ENCODE measurements around the gene RPRD1B. TPM values are rescaled to one million over a fixed set of nuclear protein-coding genes. Genes with fewer than 3 reads are reported as not detected.

Gene RPRD1B
- total RNA-seq, 1 experiment from 2014 or later: 42.6 TPM

DNA sequence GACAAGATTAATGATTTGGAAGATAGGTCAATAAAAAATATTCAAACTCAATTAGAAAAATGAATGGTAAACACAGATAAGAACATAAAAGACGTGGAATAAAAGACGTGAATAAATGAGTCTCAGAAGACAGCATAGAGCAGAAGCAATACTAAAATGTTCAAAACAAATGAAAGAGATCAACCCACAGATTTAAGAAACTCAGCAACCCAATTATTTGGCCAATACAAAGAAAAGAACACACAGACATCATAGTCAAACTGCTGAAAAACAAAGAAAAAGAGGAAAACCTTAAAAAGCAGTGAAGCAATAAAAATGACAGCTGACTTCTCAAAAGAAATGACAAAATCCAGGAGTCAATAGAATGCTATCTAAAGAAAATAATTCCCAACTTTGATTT, 15.2 kb upstream of the RPRD1B start:
- Mint-ChIP-seq H3K9me3 (ENCODE audit: unreplicated experiment) (no peaks in the 10 kb centered on the region), H3K27me3 (ENCODE audit: insufficient read depth, unreplicated experiment) (no peaks in the 10 kb centered on the region), H3K4me1 (ENCODE audit: insufficient read depth, unreplicated experiment) (peaks cover 6% of the 10 kb centered on the region), H3K27ac (ENCODE audit: low read depth, unreplicated experiment) (no peak overlapping the region), H3K4me3 (ENCODE audit: unreplicated experiment) (no peak overlapping the region), H3K36me3 (ENCODE audit: insufficient read depth, unreplicated experiment) (peaks cover 59% of the 10 kb centered on the region)
- CTCF ChIA-PET: no interaction called here
- BruUV-seq (replicated peaks): no TSS peak
- DNase-seq (ENCODE audit: unreplicated experiment): no peak
- TF ChIP-seq, protein P1, sequence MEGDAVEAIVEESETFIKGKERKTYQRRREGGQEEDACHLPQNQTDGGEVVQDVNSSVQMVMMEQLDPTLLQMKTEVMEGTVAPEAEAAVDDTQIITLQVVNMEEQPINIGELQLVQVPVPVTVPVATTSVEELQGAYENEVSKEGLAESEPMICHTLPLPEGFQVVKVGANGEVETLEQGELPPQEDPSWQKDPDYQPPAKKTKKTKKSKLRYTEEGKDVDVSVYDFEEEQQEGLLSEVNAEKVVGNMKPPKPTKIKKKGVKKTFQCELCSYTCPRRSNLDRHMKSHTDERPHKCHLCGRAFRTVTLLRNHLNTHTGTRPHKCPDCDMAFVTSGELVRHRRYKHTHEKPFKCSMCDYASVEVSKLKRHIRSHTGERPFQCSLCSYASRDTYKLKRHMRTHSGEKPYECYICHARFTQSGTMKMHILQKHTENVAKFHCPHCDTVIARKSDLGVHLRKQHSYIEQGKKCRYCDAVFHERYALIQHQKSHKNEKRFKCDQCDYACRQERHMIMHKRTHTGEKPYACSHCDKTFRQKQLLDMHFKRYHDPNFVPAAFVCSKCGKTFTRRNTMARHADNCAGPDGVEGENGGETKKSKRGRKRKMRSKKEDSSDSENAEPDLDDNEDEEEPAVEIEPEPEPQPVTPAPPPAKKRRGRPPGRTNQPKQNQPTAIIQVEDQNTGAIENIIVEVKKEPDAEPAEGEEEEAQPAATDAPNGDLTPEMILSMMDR (IDR thresholded peaks at IDR 0.05; ENCODE audit: unreplicated experiment): no peak
- POLR2A ChIA-PET: interaction anchor here (0.6 to 1.7 kb wide), 7 partner anchors 10 to 997 kb away, joined by 3 to 6 read pairs (median 4); partner anchors contain the start of gene RPRD1B
- intact Hi-C loops (cut with micrococcal nuclease): no loop called here

DNA sequence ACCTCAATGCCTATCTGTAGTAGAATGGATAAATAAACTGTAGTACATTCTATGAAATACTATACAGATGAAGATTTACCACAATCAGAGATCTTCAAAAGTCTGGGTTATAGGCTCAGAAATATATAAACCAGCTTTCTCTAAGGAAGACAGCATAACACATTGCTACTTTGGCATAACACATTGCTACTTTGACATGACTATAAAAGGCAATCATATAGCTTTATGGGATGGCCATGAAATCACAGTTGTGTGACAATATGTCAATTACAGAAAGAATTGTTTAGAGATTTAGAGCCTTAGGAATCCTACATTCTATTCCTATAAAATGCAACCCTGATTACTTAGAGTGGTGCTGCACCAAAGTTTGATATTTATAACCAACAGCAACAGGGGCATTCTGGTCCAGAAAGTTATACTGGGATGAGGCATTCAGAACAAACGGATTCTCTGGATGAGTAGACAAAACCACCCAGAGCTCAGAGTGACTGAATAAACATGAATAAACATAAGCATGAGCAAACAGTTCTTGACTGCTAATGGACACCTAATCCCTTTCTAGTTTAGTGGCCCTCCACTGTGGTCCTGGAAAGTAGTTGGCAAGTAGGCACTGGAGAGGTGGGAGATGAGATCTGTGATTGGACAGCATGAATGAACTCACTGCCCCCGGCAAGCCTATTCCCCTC, 12.3 kb upstream of the RPRD1B start:
- Mint-ChIP-seq H3K4me1 (ENCODE audit: insufficient read depth, unreplicated experiment) (peaks cover 6% of the 10 kb centered on the region), H3K9me3 (ENCODE audit: unreplicated experiment) (no peaks in the 10 kb centered on the region), H3K36me3 (ENCODE audit: insufficient read depth, unreplicated experiment) (peaks cover 43% of the 10 kb centered on the region), H3K27ac (ENCODE audit: low read depth, unreplicated experiment) (no peak overlapping the region), H3K4me3 (ENCODE audit: unreplicated experiment) (no peak overlapping the region), H3K27me3 (ENCODE audit: insufficient read depth, unreplicated experiment) (no peaks in the 10 kb centered on the region)
- TF ChIP-seq, protein P1 (IDR thresholded peaks at IDR 0.05; ENCODE audit: unreplicated experiment): no peak
- intact Hi-C loops (cut with micrococcal nuclease): no loop called here
- no peak for DNase-seq (ENCODE audit: unreplicated experiment)
- BruUV-seq (replicated peaks): no TSS peak
- ChIA-PET POLR2A (interaction anchor here (0.6 to 2.2 kb wide), 3 partner anchors 12 to 327 kb away, joined by 3 to 15 read pairs (median 3); partner anchors contain the start of genes RPRD1B and TTI1), CTCF (interaction anchor here (1.0 to 1.4 kb wide), 2 partner anchors 9 to 202 kb away, joined by 3 read pairs; no protein-coding TSS in a partner anchor)

DNA sequence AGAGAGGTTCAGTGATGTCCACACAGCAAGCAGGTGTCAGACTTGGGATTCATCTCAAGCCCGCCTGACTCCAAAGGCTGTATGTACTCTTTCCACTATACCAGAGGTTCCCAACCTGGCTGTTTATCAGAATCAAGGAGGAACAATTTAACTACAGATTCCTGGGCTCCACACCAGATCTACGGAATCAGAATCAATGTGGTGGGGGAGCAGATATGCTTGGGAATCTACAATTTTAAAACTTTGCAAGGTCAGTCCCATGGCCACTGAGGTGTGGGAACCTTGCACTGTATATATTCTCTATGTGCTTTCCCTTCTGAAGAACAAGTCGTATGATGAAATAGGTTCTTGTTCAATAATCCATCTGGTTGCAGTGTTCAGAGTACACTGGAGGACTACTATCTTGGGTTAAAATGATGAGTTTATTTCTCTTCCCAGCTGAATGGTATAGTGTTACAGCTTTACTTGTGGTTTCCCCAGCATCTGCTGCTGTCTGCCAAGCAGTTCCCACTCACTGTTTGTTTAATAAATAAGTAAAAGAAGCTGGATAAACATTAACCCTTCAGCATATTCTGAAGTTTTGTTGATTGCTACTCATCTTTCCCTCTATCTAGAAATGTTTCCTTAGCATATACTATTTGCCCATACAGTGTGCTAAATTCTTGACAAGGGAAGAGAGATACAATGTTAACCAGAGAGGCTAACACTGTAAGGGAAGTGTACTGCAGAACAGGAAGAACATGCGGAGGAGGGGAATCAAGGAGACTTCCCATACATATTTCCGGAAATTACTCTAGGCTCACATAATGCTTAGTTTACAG, 10.2 kb upstream of the RPRD1B start:
- Mint-ChIP-seq H3K4me3 (ENCODE audit: unreplicated experiment) (no peak overlapping the region), H3K9me3 (ENCODE audit: unreplicated experiment) (no peaks in the 10 kb centered on the region), H3K4me1 (ENCODE audit: insufficient read depth, unreplicated experiment) (peaks cover 17% of the 10 kb centered on the region), H3K36me3 (ENCODE audit: insufficient read depth, unreplicated experiment) (peaks cover 23% of the 10 kb centered on the region), H3K27me3 (ENCODE audit: insufficient read depth, unreplicated experiment) (no peaks in the 10 kb centered on the region), H3K27ac (ENCODE audit: low read depth, unreplicated experiment) (no peak overlapping the region)
- no TSS peak for BruUV-seq (replicated peaks)
- DNase-seq (ENCODE audit: unreplicated experiment): peak; percentile 49
- CTCF ChIA-PET: interaction anchor here (0.5 to 0.7 kb wide), 3 partner anchors 29 to 395 kb away, joined by 3 to 4 read pairs (median 3); no protein-coding TSS in a partner anchor
- POLR2A ChIA-PET: interaction anchor here (0.6 to 1.6 kb wide), 4 partner anchors 10 to 463 kb away, joined by 3 to 10 read pairs (median 3); partner anchors contain the start of genes RPRD1B and TTI1
- intact Hi-C loops (cut with micrococcal nuclease): no loop called here
- TF ChIP-seq, protein P1 (IDR thresholded peaks at IDR 0.05; ENCODE audit: unreplicated experiment): no peak

DNA sequence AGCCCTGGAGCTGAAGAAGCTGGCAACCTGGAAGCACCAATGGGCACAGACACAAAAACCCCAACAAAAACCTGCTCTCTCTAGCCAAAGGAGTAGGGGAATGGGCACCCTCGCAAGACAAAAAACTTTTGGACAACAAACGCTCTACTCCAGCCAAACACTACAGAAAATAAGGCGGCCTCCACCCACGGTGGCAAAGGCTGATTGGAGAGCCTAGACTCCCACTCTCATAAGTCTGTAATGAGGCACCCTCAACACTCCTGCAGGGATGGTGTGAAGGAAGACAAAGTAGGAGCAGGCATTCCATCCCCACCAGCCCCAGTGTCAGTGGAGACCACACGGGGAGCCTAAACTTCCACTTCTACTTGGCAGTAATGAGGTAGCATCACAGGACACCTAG, 9.1 kb upstream of the RPRD1B start:
- Mint-ChIP-seq H3K9me3 (ENCODE audit: unreplicated experiment) (no peaks in the 10 kb centered on the region), H3K36me3 (ENCODE audit: insufficient read depth, unreplicated experiment) (peaks cover 17% of the 10 kb centered on the region)

More for the DNA sequence above, 9.1 kb upstream of the RPRD1B start:
- peaks cover 24% of the 10 kb centered on the region for H3K4me1 Mint-ChIP-seq (ENCODE audit: insufficient read depth, unreplicated experiment)
- intact Hi-C loops (cut with micrococcal nuclease): no loop called here
- no peak overlapping the region for H3K4me3 Mint-ChIP-seq (ENCODE audit: unreplicated experiment)
- TF ChIP-seq, protein P1 (IDR thresholded peaks at IDR 0.05; ENCODE audit: unreplicated experiment): no peak
- H3K27ac Mint-ChIP-seq (ENCODE audit: low read depth, unreplicated experiment): no peak overlapping the region
- ChIA-PET POLR2A (interaction anchor here (0.6 to 1.6 kb wide), 2 partner anchors 9 to 462 kb away, joined by 3 to 10 read pairs; partner anchors contain the start of genes RPRD1B and TTI1), CTCF (interaction anchor here (0.5 to 0.7 kb wide), 4 partner anchors 30 to 394 kb away, joined by 3 to 4 read pairs (median 3); no protein-coding TSS in a partner anchor)
- BruUV-seq (replicated peaks): no TSS peak
- no peaks in the 10 kb centered on the region for H3K27me3 Mint-ChIP-seq (ENCODE audit: insufficient read depth, unreplicated experiment)
- DNase-seq (ENCODE audit: unreplicated experiment): no peak

Data from MCF 10A (cell line).